Activated CD8-positive, alpha-beta memory T cell treated with anti-CD3 and anti-CD28 coated beads for 4 hours (primary cell): ENCODE data around the gene MBD2.
"Not testable (repeated sequence)": the region's sequence is repeated elsewhere in the genome, so short reads cannot be mapped to it uniquely, and the experiment has no call there.

Experiments used
- DNase-seq, 2 donors: peaks; one replicate each; pipeline ENCODE4 v3.0.0-alpha.2; 2020; ENCODE audit warnings: low read depth in 2 of 2

Gene MBD2

DNA sequence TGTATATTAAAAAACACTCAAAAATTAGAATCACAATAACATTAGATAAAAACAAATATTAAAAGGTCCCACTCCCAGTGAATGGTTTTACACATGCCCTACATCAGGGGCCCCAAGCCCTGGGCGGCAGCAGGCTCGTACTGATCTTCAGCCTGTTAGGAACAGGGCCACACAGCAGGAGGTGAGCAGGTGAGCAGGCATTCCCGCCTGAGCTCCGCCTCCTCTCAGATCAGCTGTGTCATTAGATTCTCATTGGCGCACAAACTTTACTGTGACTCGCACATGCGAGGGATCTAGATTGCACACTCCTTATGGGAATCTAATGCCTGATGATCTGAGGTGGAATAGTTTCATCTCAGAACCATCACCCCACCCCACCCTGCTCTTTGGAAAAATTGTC lies 74.2 kb downstream of the MBD2 start:
- DNase-seq: no peak

DNA sequence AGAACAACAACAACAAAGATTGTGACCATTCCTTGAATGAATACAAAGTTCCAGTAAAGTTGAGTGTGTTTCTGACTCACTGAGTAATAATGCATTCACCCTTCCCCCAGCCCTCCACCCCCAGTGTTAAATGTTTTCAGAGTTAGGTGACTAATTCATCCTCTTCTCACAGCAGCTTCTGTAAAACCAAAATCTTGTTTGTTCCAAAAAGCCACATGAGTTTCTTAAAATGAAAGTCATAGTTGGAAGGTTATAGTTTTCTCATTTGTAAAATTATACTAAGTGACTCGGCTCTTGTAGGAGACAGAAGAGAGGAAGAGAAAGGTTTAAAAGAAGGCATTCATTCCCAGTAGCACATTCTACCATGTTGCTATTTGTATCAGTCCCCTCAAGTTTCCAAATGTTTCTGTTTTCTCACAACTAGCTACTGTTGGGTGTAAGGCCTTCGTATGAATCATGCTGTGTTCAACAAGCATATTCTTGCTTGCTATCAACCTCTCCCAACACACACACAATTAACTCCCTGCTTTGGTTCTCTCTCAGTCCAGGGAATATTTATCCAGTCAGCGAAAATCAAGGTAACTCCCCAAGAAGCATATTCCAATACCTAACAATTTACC lies 75.3 kb downstream of the MBD2 start:
- peak in 1 of 2 donors; percentile 23 for DNase-seq

DNA sequence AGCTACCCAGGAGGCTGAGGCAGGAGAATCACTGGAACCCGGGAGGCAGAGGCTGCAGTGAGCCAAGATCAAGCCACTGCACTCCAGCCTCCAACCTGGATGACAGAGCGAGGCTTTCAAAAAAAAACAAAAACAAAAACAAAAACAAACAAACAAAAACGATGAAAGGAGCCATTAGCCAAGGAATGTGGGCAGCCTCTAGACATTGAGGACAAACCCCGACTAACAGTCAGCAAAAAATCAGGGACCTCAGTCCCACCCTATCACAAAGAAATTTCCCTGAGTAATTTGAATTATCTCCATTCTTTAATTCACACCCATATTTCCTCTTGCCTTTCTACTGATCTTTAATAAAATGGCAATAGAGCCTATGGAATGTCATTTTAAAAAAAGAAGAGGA lies 75.8 kb downstream of the MBD2 start:
- no peak for DNase-seq

DNA sequence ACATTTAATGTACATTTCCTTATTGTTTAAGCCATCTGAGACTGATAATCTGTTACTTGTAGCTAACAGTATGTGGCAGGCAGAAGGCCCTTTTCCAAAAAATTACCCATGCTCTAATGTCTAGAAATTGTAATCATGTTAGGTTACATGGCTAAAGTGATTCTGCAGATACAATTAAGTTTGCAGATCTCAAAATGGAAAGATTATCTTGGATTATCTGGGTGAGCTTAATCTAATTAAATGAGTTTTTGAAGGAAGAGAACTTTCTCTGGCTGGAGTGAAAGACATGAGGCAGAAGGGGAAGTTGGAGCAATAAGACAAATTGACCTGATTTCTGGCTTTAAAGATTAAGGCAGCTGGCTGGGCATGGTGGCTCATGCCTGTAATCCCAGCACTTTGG lies 76.3 kb downstream of the MBD2 start:
- no peak for DNase-seq

DNA sequence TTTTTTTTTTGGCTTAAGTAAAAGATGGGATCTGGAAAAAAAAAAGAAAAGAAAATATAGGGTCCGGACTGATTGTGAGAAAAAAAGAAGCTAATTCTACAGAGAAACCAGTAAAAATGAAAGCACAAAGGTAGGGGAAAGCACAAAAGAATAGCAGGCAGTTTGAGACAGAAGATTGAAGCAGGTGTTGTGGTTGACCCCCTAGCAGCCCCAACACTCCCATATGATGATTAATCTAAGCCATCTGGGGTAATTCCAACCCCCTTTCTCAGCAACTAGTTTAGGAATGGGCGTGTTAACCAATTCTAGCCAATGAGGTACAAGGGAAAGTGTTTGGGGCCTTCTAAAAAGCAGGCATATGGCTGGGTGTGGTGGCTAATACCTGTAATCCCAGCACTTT lies 77.0 kb downstream of the MBD2 start:
- no peak for DNase-seq

DNA sequence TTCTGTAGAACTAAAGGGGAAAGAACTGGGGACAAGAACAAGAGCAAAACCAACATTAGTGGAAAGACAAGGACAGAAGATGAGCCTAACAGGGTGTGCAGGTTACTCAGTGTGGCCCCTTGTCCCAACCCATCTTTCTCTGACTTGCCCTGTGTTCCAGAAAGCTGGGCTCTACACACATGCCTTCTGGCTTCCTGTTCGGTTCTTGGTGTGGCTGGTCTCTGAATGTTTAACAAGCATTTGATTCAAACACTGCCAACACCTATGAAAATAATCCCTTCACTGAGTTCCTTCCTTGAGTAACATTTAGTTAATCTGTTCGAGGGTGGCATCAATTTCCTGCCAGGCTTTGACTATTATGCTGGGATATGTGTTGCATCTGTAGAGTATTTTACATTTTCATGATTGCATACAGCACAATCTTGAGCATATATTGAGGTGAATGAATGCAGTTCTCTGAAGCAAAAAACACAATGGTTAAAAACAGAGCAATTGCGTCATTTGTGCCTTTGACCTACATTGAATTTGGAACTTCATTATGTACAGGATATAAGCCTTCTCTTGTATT lies 83.3 kb downstream of the MBD2 start:
- DNase-seq: no peak

DNA sequence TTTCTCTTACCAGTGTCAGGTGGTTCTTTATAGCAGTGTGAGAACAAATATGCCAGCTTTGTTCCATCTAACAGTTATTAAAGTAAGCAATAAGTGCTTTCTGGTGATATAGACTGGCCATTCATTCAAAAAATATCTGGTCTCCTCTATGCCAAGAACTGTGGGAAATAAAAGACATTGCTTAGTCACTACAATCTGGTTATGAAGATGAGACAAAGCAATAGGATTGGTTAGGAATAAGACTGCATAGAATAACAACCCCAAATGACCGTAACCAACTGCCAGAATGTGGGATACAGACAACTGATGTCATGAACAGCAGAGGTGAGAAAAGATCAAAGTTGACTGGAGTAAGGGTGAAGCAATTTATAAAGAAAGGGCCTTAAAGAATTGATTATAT lies 83.8 kb downstream of the MBD2 start:
- DNase-seq: no peak

DNA sequence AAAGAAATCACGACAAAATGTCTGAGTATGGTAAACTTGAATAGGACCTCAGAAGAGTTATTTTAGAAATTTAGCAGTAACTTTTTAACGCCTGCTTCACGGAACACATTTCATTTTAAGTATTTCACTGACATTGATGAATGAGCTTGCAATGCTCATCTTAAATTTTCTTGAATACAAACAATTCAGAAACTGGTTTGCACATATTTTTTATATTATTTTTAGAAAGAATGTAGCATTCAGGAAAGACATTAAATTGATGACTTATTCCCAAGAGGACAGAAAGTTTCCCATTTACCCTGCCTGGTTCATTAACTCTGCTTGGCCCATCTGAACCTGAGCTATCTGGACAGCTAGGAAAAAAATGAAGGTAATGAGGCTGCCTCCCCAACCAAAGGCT lies 89.3 kb downstream of the MBD2 start:
- no peak for DNase-seq

DNA sequence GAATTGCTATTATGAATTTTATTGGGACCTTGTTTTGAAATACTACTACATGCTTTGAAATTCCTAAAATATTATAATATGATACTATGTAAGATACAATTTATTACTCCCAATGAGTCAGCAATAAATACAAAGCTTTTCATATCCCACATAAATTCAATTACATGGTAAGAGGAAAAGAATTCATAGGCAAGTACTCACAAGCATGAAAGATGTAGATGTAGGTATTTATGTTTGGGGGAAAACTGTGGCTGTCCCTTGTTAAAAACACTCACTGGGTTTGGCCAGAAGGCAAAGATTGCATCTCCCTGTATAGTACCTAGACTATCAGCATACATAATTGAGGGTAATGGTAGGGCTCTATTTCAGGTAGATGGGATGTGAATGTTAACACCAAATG lies 90.4 kb downstream of the MBD2 start:
- DNase-seq: no peak

DNA sequence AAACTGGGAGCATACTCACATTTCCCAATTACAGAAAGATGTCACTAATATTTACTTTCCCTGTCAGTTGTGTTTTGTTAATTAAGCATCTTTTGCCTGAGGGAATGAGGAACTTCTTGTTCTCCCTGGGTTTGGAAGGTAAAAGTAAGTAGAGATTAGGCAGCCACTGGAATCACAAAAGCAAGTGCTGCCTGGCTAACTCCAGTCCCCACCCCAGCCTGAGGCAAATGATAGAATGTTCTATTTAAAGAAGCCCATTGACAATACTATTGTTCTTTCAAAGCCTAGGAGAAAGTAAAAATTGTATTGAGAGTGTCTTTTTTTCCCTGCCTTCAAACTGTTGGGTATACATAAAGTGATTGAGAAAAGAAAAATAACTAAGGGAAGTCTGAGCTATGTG lies 93.8 kb downstream of the MBD2 start:
- DNase-seq: no peak

DNA sequence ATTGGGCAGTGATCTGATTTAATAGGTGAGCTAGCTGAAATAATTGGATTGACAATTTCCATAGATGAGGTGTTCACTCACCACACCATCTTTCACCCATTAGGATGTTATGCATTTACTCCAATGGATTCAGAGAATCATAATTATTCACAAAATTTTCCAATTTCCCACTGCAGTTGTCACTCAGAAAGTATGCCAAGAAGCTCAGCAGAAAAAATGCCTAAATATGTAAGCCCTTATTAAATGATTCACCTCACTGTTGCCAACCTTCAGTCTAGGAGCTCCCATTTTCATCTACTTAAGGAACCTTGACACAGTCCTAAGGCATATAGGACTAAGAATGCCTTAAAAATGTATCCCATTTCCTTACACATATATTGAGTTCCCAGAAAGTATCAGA lies 94.3 kb downstream of the MBD2 start:
- no peak for DNase-seq

DNA sequence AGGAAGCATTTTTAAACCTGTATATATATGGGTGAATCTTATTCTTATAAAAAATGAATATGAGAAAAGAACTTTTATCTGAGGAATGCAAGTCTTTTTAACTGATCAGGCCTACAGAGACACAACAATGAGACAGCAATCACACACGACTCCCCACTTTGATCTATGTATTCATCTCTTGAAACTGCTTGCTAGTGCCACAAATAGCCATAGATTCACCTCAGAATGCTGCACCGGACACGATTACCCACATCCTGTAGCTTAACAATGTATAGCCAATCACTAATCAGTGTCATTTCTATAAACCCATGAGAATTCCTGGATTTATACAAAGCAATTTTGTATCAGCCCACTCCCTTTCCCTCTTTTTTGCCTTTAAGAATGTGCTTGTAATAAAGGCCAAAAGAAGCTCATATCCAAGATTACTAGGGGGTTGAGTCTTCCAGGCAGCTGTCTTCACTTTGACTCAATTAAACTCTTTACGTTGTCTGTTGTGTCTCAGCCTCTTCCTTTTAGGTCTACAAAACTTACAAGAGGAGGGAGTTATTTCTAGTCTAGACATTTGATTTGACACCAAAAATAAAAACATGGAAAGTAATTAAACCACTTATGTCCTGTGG lies 94.9 kb downstream of the MBD2 start:
- DNase-seq: no peak

DNA sequence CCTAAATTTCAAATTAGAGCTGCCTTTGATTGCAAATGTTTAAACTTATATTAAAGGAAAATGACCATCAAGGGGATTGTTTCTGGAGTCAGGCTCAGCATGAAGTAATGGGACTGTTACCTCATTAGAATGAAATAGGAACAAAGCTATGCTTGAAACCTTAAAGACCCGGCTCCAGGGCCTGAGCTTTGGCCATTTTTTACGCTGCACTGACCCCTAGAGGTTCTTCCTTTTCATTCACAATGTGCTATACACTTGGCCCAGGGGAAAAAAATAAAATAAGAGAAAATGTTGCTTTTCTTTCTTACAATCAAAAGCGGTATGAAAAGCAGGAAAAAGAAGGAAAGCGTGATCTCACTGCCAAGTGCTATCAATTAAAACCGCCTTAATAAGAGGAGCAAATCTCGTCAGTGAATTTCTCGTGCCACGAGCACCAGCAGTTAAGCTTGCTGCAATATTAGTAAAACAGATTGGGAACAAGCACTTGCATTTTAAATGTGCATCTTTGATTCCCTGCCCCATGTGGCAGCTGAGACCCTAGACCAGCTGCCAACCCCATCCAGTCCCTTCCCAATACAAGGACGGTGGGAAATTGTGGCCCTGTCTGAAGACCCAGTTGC lies 96.6 kb downstream of the MBD2 start:
- DNase-seq: no peak

DNA sequence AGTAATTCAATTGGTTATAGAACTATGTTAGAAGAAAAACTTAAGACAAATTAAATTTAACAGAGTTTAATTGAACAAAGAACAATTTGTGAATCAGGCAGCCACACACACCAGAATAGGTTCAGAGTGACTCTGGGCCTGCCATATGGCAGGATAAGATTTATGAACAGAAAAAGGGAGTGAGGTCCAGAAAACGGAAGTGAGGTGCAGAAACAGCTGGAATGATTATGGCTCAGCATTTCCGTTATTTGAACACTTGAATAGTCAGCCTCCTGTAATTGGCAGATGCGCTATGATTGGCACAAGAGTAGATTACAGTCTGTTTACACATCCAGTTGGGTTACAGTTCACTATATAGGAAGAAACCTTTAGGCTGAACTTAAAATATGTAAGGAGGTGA lies 99.0 kb downstream of the MBD2 start:
- DNase-seq: no peak

DNA sequence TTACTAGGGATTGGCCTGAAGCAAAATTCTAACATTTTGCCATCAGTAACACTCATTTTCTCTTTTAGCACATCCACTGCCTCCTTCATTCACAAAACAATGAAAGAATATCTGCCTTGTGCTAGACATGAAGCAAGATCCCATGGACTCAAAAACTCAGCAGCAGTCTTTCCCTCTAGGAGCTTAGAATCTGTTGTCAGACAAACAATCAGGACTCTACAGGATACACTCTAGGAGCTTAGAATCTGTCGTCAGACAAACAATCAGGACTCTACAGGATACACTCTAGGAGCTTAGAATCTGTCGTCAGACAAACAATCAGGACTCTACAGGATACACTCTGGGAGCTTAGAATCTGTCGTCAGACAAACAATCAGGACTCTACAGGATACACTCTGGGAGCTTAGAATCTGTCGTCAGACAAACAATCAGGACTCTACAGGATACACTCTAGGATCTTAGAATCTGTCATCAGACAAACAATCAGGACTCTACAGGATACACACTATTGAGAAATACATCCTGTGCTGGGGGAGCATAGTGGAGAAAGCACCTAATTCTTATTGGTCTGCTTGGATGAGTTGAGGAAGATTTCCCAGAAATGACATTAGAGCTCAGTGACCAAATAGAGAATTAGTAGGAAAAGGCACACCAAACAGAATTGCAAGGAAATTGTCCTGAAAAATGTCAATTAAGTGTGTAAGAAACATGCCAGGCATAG lies 100.6 kb downstream of the MBD2 start:
- DNase-seq: not testable (repeated sequence)

DNA sequence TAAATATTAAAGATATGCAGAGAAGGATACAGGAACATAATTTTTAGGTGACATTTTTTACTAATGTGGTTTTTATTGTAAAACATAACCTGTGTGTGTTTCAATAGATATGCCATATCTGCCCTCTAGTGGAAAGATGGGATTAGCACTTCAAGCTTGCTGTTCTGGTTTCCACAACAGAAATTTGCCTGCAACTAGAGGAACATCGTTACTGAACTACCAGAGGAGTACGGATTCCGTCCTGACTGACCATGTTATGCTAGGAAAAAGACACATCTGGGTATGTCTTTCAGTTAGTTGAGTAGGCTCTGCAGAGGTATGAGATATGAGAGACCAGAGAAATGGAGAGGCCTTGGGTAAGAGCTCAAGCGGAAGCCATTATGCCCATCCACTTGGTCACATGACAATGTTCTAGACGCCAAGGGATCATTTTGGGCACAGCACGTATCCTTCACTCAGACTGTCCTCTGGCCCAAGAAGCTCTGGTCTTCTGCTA lies 104.9 kb downstream of the MBD2 start:
- DNase-seq: no peak

DNA sequence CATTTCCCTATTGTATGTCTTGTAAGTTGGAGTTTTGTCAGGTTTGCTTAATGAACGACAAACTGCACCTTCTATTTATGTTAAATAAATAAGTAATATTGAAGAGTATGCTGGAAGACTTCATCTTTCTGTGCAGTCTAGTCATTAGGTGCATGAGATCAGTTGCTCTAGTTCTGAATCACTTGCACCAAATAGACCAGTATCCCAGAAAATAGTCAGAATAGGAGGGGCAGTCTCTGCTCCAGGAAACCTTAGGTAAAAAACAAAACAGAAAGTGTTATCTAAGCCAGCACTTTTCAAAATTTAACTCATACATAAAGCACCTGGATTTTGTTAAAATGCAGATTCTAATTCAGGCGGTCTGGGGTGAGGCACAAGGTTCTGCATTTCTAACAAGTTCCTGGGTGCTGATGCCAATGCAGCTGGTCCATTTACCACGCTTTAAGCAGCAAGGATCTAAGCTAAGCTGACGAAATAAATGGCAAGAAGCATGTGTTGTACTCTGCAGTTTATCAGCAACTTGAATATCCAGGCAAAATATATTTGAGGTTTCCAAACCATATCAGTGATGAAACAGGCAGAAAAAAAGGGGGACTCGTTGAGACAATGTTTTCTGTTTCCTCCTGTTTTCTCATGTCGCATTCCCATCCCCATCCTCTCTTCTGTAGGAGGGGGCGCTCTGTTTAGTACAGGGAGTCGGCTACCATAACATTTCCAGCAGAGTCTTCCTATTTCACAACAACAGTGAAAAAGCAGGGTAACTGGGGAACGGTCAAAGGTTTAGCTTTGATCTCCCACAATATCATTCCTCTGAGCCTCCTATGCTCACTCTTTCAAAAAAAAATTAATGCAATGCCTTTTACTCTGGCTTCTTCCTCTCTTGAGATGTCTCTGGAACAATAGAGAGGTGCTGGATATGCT lies 106.4 kb downstream of the MBD2 start:
- no peak for DNase-seq

DNA sequence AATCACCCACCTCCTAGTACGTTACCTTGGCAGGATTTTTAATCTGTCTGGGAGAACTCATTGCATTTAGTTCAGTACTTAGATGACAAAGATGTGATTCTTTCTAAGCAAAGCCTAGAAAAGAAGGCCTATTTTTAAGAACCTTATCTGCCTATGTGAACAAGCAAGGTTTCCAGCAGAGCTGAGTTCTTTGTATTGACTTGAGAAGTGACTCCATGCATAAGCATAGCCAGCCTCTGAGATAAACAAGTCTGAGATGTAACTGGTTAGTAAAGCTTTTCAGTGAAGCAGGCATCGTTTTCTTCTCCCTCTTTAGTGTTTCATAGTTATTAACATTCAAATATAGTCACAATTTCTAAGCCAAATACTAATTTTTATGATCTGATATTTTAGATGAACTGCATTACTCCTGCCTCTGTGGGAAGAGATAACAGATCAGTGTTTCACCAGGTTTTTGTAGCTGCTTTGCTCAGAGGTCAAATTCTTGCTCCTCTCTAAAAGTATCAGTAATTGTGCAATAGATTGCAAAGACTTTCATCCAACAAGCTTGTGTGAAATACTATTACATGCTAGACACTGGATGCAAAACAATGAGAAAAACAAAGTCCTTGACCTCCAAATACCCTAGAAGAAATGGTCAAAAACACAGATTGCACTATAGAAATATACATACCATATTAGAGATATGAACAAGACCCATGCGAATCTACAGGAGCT lies 107.8 kb downstream of the MBD2 start:
- no peak for DNase-seq

DNA sequence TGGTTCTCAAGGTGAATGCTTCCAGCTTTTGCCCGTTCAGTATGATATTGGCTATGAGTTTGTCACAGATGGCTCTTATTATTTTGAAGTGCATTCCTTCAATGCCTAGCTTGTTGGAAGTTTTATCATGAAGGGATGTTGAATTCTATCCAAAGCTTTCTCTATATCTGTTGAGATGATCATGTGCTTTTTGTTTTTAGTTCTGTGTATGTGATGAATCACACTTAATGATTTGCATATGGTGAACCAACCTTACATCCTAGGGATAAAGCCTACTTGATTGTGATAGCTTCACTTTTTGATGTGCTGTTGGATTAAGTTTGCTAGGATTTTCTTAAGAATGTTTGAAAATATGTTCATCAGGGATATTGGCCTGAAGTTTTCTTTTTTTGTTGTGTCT lies 112.1 kb downstream of the MBD2 start:
- DNase-seq: no peak

DNA sequence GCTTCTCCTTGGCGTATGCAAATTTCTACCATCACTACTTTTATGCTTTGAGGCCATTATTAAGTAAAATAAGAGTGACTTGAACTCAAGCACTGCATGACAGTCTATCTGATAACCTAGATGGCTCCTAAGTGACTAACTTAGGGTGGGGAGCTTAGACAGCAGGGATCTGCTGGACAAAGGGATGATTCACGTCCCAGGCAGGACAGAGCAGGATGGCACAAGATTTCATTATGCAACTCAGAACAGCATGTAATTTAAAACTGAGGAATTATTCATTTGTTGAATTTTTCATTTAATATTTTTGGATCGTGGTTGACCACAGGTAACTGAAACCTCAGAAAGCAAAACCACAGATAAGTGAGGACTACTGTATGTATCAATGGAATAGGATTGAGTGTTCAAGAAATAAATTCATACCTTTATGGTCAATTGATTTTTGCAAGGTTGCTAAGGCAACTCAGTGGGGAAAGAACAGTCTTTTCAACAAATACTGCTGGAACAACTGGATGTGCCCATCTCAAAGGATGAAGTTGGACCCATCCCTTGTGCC lies 115.3 kb downstream of the MBD2 start:
- DNase-seq: no peak
